Measurements from ENCODE around the gene POLR2A.
A peak's percentile ranks its signal among the peaks of the same experiment; 100 is the strongest.

The POLR2A gene

DNA sequence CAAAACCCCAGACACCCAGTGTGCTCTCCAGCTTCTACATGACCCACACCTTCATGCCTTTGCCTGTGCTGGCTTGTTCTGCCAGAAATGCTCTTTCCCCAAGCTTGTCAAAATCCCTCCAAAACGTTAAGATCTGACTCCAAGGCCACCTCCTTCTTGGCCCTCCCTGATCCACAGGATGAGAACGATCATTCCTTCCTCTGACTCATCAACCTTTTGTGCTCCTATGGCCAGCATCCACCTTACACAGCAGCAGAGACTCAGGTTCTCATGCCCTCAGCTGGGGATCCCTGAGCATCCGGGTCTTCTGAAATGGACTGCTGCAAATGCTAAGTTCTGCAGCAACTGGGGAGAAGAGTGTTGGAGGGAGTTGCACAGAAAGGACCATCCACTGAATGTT is 7.7 kb upstream of the POLR2A start:
- TF ChIP-seq GLIS1 (tag by site-specific recombination; IDR thresholded peaks at IDR 0.05), result 0 out of 2 replicates have a peak, but pooled peaks have one; percentile 23
- TF ChIP-seq ZNF777 (tag by site-specific recombination; IDR thresholded peaks at IDR 0.05; ENCODE audit: borderline replicate concordance), result no peak
- no peak for TF ChIP-seq ZNF510 (tag by site-specific recombination; IDR thresholded peaks at IDR 0.05; ENCODE audit: insufficient replicate concordance)
- TF ChIP-seq ZNF555 (tag by site-specific recombination; conservative IDR thresholded peaks at IDR 0.05), result no peak
- TF ChIP-seq ZNF600 (tag by site-specific recombination; IDR thresholded peaks at IDR 0.05), result peak; percentile 74
- TF ChIP-seq ZNF768 (tag by site-specific recombination; IDR thresholded peaks at IDR 0.05), result no peak
- no peak for TF ChIP-seq ZNF37A (tag by site-specific recombination; IDR thresholded peaks at IDR 0.05)
- no peak for TF ChIP-seq ZNF549 (tag by site-specific recombination; IDR thresholded peaks at IDR 0.05)
- TF ChIP-seq ZNF394 (tag by site-specific recombination; IDR thresholded peaks at IDR 0.05; ENCODE audit: borderline replicate concordance), result no peak
- TF ChIP-seq ZBTB17 (tag by site-specific recombination; IDR thresholded peaks at IDR 0.05), result peak; percentile 83
- TF ChIP-seq, protein P1, sequence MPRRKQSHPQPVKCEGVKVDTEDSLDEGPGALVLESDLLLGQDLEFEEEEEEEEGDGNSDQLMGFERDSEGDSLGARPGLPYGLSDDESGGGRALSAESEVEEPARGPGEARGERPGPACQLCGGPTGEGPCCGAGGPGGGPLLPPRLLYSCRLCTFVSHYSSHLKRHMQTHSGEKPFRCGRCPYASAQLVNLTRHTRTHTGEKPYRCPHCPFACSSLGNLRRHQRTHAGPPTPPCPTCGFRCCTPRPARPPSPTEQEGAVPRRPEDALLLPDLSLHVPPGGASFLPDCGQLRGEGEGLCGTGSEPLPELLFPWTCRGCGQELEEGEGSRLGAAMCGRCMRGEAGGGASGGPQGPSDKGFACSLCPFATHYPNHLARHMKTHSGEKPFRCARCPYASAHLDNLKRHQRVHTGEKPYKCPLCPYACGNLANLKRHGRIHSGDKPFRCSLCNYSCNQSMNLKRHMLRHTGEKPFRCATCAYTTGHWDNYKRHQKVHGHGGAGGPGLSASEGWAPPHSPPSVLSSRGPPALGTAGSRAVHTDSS (tag by site-specific recombination; IDR thresholded peaks at IDR 0.05), result no peak
- peak; percentile 28; the same call in 1 of the 2 replicates for TF ChIP-seq ZNF366 (tag by site-specific recombination; conservative IDR thresholded peaks at IDR 0.05)
- POLR2A ChIA-PET, result interaction anchor here (0.6 to 2.4 kb wide), 6 partner anchors 9 to 147 kb away, joined by 3 to 19 read pairs (median 6); partner anchors contain the start of genes NEURL4, POLR2A and TMEM256
- no peaks in the 10 kb centered on the region for H3K9me3 ChIP-seq (ENCODE audit: control insufficient read depth, insufficient read depth, low read depth, low read length)
- CTCF ChIA-PET, result interaction anchor here (0.5 to 2.8 kb wide), 6 partner anchors 31 to 158 kb away, joined by 3 to 12 read pairs (median 6); no protein-coding TSS in a partner anchor
- peak overlapping the region; percentile 25; the same call in 1 of the 2 replicates for H3K27ac ChIP-seq (ENCODE audit: extremely low read depth, low read depth, low read length)
- H3K4me1 ChIP-seq (ENCODE audit: control insufficient read depth, insufficient read depth, low read length), result peaks cover 18% of the 10 kb centered on the region
- no peaks in the 10 kb centered on the region; a peak in 1 of 3 replicates for H3K36me3 ChIP-seq (ENCODE audit: control insufficient read depth in 2 of 2, insufficient read depth in 1 of 2, low read length in 2 of 2)
- no peak overlapping the region for H3K4me3 ChIP-seq (ENCODE audit: low read depth, low read length)

DNA sequence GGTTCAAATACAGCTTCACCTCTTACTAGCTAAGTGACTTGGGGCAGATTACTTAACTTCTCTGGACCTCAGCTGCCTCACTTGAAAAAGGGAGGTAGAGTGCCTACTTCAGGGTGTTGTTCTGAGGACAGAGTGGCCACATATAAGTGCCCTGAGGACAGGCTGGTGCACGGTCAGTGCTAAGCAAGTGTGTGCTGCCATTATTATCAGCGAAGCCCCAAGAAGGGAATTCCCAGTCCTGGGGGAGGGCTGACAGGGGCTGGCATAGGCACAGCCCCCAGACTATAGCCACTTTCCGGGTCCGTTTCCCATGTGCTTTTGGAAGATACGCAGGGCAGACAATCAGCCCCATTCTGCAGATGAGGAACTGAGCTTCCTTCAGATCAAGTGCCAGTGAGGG is 7.2 kb upstream of the POLR2A start:
- Histone ChIP-seq H3K4me3 (ENCODE audit: low read depth, low read length) (no peak overlapping the region), H3K27ac (ENCODE audit: extremely low read depth, low read depth, low read length) (no peak overlapping the region; the same call in 1 of the 2 replicates), H3K9me3 (ENCODE audit: control insufficient read depth, insufficient read depth, low read depth, low read length) (no peaks in the 10 kb centered on the region), H3K4me1 (ENCODE audit: control insufficient read depth, insufficient read depth, low read length) (peaks cover 15% of the 10 kb centered on the region), H3K36me3 (ENCODE audit: control insufficient read depth in 2 of 2, insufficient read depth in 1 of 2, low read length in 2 of 2) (no peaks in the 10 kb centered on the region; a peak in 1 of 3 replicates)
- ChIA-PET CTCF (interaction anchor here (0.5 to 2.8 kb wide), 7 partner anchors 31 to 157 kb away, joined by 3 to 12 read pairs (median 6); partner anchors contain the start of gene TMEM102), POLR2A (interaction anchor here (0.6 to 2.4 kb wide), 4 partner anchors 8 to 73 kb away, joined by 3 to 19 read pairs (median 8); partner anchors contain the start of genes POLR2A and TMEM256)
- TF ChIP-seq ZNF76 (tag by site-specific recombination; IDR thresholded peaks at IDR 0.05; ENCODE audit: borderline replicate concordance, low read depth), result no peak
- TF ChIP-seq ZNF184 (tag by site-specific recombination; IDR thresholded peaks at IDR 0.05), result no peak
- TF ChIP-seq HOXC10 (CRISPR knock-in tag; IDR thresholded peaks at IDR 0.05), result no peak
- TF ChIP-seq ZNF701 (tag by site-specific recombination; IDR thresholded peaks at IDR 0.05), result no peak

DNA sequence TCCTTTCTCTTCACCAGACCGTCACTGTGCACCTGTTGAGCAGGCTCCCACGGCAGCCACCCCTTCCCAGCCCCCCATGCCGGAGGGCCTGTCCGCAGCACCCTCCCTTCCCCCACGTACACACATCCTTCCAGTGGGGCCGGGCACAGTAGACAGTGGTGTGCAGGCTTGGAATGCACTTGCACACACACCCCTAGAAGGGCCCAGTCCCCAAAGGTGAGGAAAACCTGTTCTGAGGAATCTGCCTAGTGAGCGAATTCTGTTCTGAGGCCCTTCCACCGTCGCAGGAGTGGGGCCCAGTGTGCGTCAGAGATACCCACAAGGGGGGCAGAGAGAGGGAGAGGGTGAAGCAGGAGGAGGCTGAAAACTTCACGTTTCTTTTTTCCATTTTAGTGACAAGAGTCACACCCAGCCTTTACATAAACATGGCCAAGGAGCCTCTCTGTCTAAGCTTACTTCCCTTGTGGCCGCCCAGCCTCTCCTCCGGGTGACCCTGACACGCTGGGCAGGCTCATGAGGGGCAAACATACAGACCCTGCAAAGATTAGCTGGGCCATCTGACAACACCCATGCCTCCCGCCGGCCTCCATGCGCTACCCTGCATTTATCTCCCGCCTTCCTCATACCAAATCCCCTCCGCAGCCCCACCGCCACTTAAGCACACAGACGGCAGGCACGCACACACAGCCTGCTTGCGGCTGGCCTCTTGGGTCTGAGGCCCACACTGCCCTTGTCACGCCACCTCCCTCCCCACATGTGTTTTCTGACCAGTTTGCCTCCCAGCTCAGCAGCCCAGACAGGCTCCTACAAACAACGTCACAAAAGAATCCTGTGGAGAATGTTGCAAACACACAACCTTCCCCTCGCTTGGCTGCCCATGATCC is 6.5 kb upstream of the POLR2A start:
- H3K9me3 ChIP-seq (ENCODE audit: control insufficient read depth, insufficient read depth, low read depth, low read length), result no peaks in the 10 kb centered on the region
- CTCF ChIA-PET, result interaction anchor here (0.5 to 3.4 kb wide), 6 partner anchors 32 to 156 kb away, joined by 3 to 14 read pairs (median 7); partner anchors contain the start of gene TMEM102
- POLR2A ChIA-PET, result interaction anchor here (1.0 to 2.4 kb wide), 2 partner anchors 7 to 42 kb away, joined by 3 to 19 read pairs; partner anchors contain the start of genes POLR2A and TMEM102
- peaks cover 15% of the 10 kb centered on the region for H3K4me1 ChIP-seq (ENCODE audit: control insufficient read depth, insufficient read depth, low read length)
- peak overlapping the region; percentile 97; the same call in 1 of the 2 replicates for H3K27ac ChIP-seq (ENCODE audit: extremely low read depth, low read depth, low read length)
- no peak overlapping the region; the same call in 1 of the 2 replicates for H3K4me3 ChIP-seq (ENCODE audit: low read depth, low read length)
- no peaks in the 10 kb centered on the region; a peak in 1 of 3 replicates for H3K36me3 ChIP-seq (ENCODE audit: control insufficient read depth in 2 of 2, insufficient read depth in 1 of 2, low read length in 2 of 2)
- TF ChIP-seq, protein P2, sequence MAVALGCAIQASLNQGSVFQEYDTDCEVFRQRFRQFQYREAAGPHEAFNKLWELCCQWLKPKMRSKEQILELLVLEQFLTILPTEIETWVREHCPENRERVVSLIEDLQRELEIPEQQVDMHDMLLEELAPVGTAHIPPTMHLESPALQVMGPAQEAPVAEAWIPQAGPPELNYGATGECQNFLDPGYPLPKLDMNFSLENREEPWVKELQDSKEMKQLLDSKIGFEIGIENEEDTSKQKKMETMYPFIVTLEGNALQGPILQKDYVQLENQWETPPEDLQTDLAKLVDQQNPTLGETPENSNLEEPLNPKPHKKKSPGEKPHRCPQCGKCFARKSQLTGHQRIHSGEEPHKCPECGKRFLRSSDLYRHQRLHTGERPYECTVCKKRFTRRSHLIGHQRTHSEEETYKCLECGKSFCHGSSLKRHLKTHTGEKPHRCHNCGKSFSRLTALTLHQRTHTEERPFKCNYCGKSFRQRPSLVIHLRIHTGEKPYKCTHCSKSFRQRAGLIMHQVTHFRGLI (tag by site-specific recombination; IDR thresholded peaks at IDR 0.05), result peak; percentile 78; the same call in 1 of the 2 replicates
- no peak for TF ChIP-seq ZNF133 (tag by site-specific recombination; IDR thresholded peaks at IDR 0.05)
- peak; percentile 95 for TF ChIP-seq SCRT2 (tag by site-specific recombination; IDR thresholded peaks at IDR 0.05)
- TF ChIP-seq ZIC2 (tag by site-specific recombination; IDR thresholded peaks at IDR 0.05), result 0 out of 2 replicates have a peak, but pooled peaks have one; percentile 26
- TF ChIP-seq, protein P3, sequence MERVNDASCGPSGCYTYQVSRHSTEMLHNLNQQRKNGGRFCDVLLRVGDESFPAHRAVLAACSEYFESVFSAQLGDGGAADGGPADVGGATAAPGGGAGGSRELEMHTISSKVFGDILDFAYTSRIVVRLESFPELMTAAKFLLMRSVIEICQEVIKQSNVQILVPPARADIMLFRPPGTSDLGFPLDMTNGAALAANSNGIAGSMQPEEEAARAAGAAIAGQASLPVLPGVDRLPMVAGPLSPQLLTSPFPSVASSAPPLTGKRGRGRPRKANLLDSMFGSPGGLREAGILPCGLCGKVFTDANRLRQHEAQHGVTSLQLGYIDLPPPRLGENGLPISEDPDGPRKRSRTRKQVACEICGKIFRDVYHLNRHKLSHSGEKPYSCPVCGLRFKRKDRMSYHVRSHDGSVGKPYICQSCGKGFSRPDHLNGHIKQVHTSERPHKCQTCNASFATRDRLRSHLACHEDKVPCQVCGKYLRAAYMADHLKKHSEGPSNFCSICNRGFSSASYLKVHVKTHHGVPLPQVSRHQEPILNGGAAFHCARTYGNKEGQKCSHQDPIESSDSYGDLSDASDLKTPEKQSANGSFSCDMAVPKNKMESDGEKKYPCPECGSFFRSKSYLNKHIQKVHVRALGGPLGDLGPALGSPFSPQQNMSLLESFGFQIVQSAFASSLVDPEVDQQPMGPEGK (tag by site-specific recombination; IDR thresholded peaks at IDR 0.05), result 0 out of 2 replicates have a peak, but pooled peaks have one; percentile 30
- TF ChIP-seq SP7 (tag by site-specific recombination; IDR thresholded peaks at IDR 0.05), result peak; percentile 85
- TF ChIP-seq, protein P4, sequence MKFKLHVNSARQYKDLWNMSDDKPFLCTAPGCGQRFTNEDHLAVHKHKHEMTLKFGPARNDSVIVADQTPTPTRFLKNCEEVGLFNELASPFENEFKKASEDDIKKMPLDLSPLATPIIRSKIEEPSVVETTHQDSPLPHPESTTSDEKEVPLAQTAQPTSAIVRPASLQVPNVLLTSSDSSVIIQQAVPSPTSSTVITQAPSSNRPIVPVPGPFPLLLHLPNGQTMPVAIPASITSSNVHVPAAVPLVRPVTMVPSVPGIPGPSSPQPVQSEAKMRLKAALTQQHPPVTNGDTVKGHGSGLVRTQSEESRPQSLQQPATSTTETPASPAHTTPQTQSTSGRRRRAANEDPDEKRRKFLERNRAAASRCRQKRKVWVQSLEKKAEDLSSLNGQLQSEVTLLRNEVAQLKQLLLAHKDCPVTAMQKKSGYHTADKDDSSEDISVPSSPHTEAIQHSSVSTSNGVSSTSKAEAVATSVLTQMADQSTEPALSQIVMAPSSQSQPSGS (tag by site-specific recombination; IDR thresholded peaks at IDR 0.05; ENCODE audit: low read depth), result no peak

Measured in HEK293 (cell line).